ENCODE results near the gene STX5. TPM values are rescaled to one million over a fixed set of nuclear protein-coding genes. Genes with fewer than 3 reads are reported as not detected.
A peak's percentile ranks its signal among the peaks of the same experiment; 100 is the strongest.

Gene STX5
- total RNA-seq, 2 experiments from 2014 or later, result 30.6 to 41.0 TPM

- TF ChIP-seq EZH2phosphoT487 (IDR thresholded peaks at IDR 0.05; ENCODE audit: borderline replicate concordance, low read depth, low read length) (no peak), CTCF (conservative IDR thresholded peaks at IDR 0.05; ENCODE audit: low read length) (no peak)
- peaks cover 35% of the 10 kb centered on the region for H3K79me2 ChIP-seq (ENCODE audit: insufficient read depth, low read depth, low read length)
- no peaks in the 10 kb centered on the region for H3K9me2 ChIP-seq (ENCODE audit: insufficient read depth, low read length)
- H4K20me1 ChIP-seq (ENCODE audit: insufficient read depth, low read length), result no peaks in the 10 kb centered on the region; the same call in none of the 2 replicates
- DNase-seq (ENCODE audit: low spot score), result peak; percentile 96
- H3K27ac ChIP-seq (ENCODE audit: low read depth, low read length, poor library complexity, severe bottlenecking), result peak within 1 kb of the TSS; percentile 90
- H3K4me3 ChIP-seq (ENCODE audit: low read depth, low read length, poor library complexity, severe bottlenecking), result peak within 1 kb of the TSS; percentile 94
- ChIA-PET CTCF (ENCODE audit: unreplicated experiment) (no interaction called here), POLR2A (interaction anchor here (1.4 to 3.0 kb wide), 3 partner anchors 12 to 23 kb away, joined by 4 to 70 read pairs (median 15); no protein-coding TSS in a partner anchor)
- H3K36me3 ChIP-seq (ENCODE audit: insufficient read depth, low read length), result peaks cover 41% of the 10 kb centered on the region
- intact Hi-C loops (cut with micrococcal nuclease; ENCODE audit: unreplicated experiment), result loop anchor here (1.0 to 10.0 kb wide), 3 partner anchors 34 to 244 kb away; partner anchors contain the start of genes NXF1 and TUT1
- H2AFZ ChIP-seq (ENCODE audit: low read length), result peak within 1 kb of the TSS; percentile 78
- H3K9me3 ChIP-seq (ENCODE audit: low read length), result no peaks in the 10 kb centered on the region
- BruUV-seq (replicated peaks), result TSS peak; percentile 42
- H3K4me1 ChIP-seq (ENCODE audit: insufficient read depth, low read length, poor library complexity, severe bottlenecking), result peaks cover 29% of the 10 kb centered on the region
- peak within 1 kb of the TSS; percentile 97 for H3K4me2 ChIP-seq (ENCODE audit: low read length)
Measured at GRCh38 chr11:62839050-62839945, 7.4 kb upstream of the STX5 start, which contains the start of gene WDR74. WDR74 (minus strand) TSS chr11:62839590; CDS start chr11:62839570, 20 bp downstream.

- DNase-seq (ENCODE audit: low spot score), result no peak
- Histone ChIP-seq H3K9me2 (ENCODE audit: insufficient read depth, low read length) (no peaks in the 10 kb centered on the region), H2AFZ (ENCODE audit: low read length) (no peak overlapping the region), H3K27ac (ENCODE audit: low read depth, low read length, poor library complexity, severe bottlenecking) (no peak overlapping the region), H3K4me3 (ENCODE audit: low read depth, low read length, poor library complexity, severe bottlenecking) (no peak overlapping the region), H3K79me2 (ENCODE audit: insufficient read depth, low read depth, low read length) (peaks cover 45% of the 10 kb centered on the region), H3K36me3 (ENCODE audit: insufficient read depth, low read length) (peaks cover 56% of the 10 kb centered on the region), H3K4me1 (ENCODE audit: insufficient read depth, low read length, poor library complexity, severe bottlenecking) (peaks cover 26% of the 10 kb centered on the region), H4K20me1 (ENCODE audit: insufficient read depth, low read length) (no peaks in the 10 kb centered on the region; the same call in none of the 2 replicates), H3K4me2 (ENCODE audit: low read length) (no peak overlapping the region), H3K9me3 (ENCODE audit: low read length) (no peaks in the 10 kb centered on the region)
- CTCF ChIA-PET (ENCODE audit: unreplicated experiment), result no interaction called here
- TF ChIP-seq CTCF (conservative IDR thresholded peaks at IDR 0.05; ENCODE audit: low read length), result no peak
- TF ChIP-seq EZH2phosphoT487 (IDR thresholded peaks at IDR 0.05; ENCODE audit: borderline replicate concordance, low read depth, low read length), result no peak
- no TSS peak for BruUV-seq (replicated peaks)
- intact Hi-C loops (cut with micrococcal nuclease; ENCODE audit: unreplicated experiment), result loop anchor here (10.0 kb wide), 1 partner anchor 241 kb away; the partner anchor contains the start of gene TUT1
- POLR2A ChIA-PET, result no interaction called here
Measured at GRCh38 chr11:62835336-62835735, 3.5 kb upstream of the STX5 start.

All from OCI-LY7 (cell line).